HUES6 (cell line): ENCODE data around the gene MXRA7.
"Not testable (repeated sequence)": the region's sequence is repeated elsewhere in the genome, so short reads cannot be mapped to it uniquely, and the experiment has no call there.

ENCODE experiments used
- H3K27ac ChIP-seq: 2 replicates; pipeline ENCODE4 v1.7.0; 2013; ENCODE audit warnings: low read depth, mild to moderate bottlenecking, low read length, inconsistent platforms
- H3K27me3 ChIP-seq: 2 replicates; pipeline ENCODE4 v1.6.1; 2013; ENCODE audit warnings: low read length; ENCODE audit not compliant: control insufficient read depth, insufficient read depth
- H3K36me3 ChIP-seq: 2 replicates; pipeline ENCODE4 v1.6.1; 2013; ENCODE audit warnings: low read length; ENCODE audit not compliant: control insufficient read depth, insufficient read depth
- H3K4me1 ChIP-seq: 2 replicates; pipeline ENCODE4 v1.6.1; 2013; ENCODE audit warnings: low read length; ENCODE audit not compliant: control insufficient read depth, insufficient read depth
- H3K4me3 ChIP-seq: 2 replicates; pipeline ENCODE4 v1.5.1; 2013; ENCODE audit warnings: low read depth, low read length
- H3K9ac ChIP-seq: one replicate; pipeline ENCODE4 v1.6.1; 2013; ENCODE audit warnings: mild to moderate bottlenecking, low read length
- H3K9me3 ChIP-seq: 2 replicates; pipeline ENCODE4 v1.6.1; 2013; ENCODE audit warnings: low read depth, low read length; ENCODE audit not compliant: control insufficient read depth, insufficient read depth

MXRA7 gene

DNA sequence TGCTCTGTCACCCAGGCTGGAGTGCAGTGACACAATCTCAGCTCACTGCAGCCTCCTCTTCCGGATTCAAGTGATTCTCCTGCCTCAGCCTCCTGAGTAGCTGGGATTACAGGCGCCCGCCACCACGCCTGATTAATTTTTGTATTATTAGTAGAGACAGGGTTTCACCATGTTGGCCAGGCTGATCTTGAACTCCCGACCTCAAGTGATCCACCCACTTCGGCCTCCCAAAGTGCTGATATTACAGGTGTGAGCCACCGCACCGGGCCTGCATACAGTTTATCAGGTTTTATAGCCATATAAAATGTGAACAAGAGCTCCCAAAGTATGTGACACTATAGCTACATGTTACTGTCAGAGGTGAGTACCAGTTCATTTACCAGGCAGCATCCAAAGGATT lies 12.2 kb upstream of the MXRA7 start:
- H3K36me3 ChIP-seq: peaks cover 61% of the 10 kb centered on the region

DNA sequence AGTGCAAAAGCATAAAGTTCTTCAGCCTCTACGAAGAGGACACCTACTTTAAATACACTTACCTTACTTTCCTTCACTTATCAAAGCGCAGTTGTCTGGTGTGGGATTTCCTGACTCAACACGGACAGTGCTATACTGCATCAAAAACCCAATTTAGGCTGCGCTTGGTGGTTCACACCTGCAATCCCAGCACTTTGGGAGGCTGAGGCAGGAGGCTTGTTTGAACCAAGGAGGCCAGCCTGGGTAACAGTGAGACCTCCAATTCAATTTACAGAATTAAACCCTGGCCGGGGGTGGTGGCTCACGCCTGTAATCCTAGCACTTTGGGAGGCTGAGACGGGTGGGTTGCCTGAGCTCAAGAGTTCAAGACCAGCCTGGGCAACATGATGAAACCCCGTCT lies 11.5 kb upstream of the MXRA7 start:
- Histone ChIP-seq H3K9me3 (no peaks in the 10 kb centered on the region), H3K4me3 (no peak overlapping the region), H3K9ac (no peak overlapping the region), H3K27me3 (no peaks in the 10 kb centered on the region), H3K36me3 (peaks cover 65% of the 10 kb centered on the region), H3K27ac (no peak overlapping the region), H3K4me1 (peaks cover 4% of the 10 kb centered on the region)

More for the DNA sequence above, 12.2 kb upstream of the MXRA7 start:
- not testable (repeated sequence) for H3K27me3 ChIP-seq, H3K9me3 ChIP-seq, H3K9ac ChIP-seq, H3K27ac ChIP-seq, H3K4me3 ChIP-seq
- peaks cover 11% of the 10 kb centered on the region for H3K4me1 ChIP-seq

- H3K36me3 ChIP-seq: peaks cover 73% of the 10 kb centered on the region
Measured at GRCh38 chr17:76721463-76721862, 10.7 kb upstream of the MXRA7 start.

DNA sequence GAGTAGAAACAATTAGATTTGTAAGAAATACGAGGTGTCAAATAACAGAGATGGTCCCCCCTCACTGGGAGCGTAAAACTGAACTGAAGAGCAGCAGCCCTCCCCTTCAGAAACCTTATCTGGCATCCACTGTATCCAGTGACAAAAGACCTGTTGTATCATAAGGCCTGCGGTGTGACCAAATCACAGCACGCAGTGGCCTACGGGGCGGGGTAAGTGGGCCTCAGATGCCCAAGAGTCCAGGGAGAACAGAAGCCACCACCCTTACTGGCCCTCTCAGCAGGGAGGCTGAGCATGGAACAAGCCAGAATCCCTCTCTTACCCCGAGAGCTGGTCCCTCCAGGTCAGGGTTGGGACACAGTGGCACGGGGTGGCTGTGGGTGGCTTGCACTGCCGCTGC lies 10.2 kb upstream of the MXRA7 start:
- peaks cover 78% of the 10 kb centered on the region for H3K36me3 ChIP-seq
- H3K4me1 ChIP-seq: peaks cover 4% of the 10 kb centered on the region
- H3K9ac ChIP-seq: no peak overlapping the region

More at GRCh38 chr17:76721463-76721862, 10.7 kb upstream of the MXRA7 start:
- no peaks in the 10 kb centered on the region for H3K9me3 ChIP-seq
- peaks cover 4% of the 10 kb centered on the region for H3K4me1 ChIP-seq
- H3K27ac ChIP-seq: no peak overlapping the region
- H3K27me3 ChIP-seq: no peaks in the 10 kb centered on the region
- H3K9ac ChIP-seq: no peak overlapping the region
- H3K4me3 ChIP-seq: no peak overlapping the region

DNA sequence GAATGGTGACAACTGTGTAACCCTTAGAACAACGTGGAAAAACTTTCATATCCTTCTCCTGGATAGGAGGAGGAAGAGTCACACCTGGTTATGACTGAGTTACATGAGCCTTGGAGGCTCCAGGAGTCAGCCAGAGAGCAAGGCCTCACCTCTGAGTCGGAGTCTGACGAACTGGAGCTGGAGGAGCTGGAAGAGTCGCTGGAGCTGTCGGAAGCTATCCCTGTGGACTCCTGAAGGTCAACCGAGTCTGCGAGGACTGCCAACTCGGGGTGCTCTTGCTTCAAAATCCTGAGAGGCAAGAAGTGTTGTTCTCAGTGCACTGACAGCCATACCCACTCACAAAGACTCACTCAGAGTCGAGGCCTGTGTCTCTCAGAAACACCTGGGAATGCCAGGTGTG lies 9.4 kb upstream of the MXRA7 start:
- Histone ChIP-seq H3K9me3 (no peaks in the 10 kb centered on the region), H3K4me1 (no peaks in the 10 kb centered on the region), H3K4me3 (no peak overlapping the region), H3K27me3 (no peaks in the 10 kb centered on the region), H3K27ac (no peak overlapping the region), H3K36me3 (peaks cover 86% of the 10 kb centered on the region), H3K9ac (no peak overlapping the region)

More for the DNA sequence above, 10.2 kb upstream of the MXRA7 start:
- H3K27me3 ChIP-seq: no peaks in the 10 kb centered on the region
- H3K4me3 ChIP-seq: no peak overlapping the region
- H3K9me3 ChIP-seq: no peaks in the 10 kb centered on the region
- H3K27ac ChIP-seq: no peak overlapping the region

DNA sequence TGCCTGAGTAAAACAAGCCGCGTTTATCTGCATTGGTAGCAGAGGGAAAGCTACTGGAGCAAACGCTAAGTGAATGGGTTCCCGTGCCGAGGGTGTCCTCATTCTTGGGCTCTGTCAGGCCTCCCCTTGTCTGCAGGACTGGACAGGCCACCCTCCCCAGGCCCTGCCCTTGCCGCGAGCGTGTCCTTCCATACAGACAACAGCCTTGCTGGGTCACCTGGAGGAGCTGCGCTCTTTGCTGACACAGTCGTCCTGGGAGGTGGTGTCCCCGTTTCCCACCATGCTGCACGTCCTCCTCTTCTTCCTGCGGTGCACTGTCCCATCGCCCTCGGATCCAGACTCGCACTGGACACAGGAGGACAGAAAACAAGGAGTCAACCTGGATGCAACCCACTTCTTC lies 7.8 kb upstream of the MXRA7 start:
- Histone ChIP-seq H3K4me3 (no peak overlapping the region), H3K9me3 (no peaks in the 10 kb centered on the region), H3K36me3 (peaks cover 78% of the 10 kb centered on the region), H3K27me3 (no peaks in the 10 kb centered on the region), H3K27ac (no peak overlapping the region), H3K4me1 (no peaks in the 10 kb centered on the region), H3K9ac (no peak overlapping the region)

- H3K9ac ChIP-seq: no peak overlapping the region
- no peaks in the 10 kb centered on the region for H3K4me1 ChIP-seq
- H3K27me3 ChIP-seq: no peaks in the 10 kb centered on the region
- no peaks in the 10 kb centered on the region for H3K9me3 ChIP-seq
- no peak overlapping the region for H3K27ac ChIP-seq
- peaks cover 67% of the 10 kb centered on the region for H3K36me3 ChIP-seq
- H3K4me3 ChIP-seq: no peak overlapping the region
Measured at GRCh38 chr17:76716839-76717215, 6.1 kb upstream of the MXRA7 start.

DNA sequence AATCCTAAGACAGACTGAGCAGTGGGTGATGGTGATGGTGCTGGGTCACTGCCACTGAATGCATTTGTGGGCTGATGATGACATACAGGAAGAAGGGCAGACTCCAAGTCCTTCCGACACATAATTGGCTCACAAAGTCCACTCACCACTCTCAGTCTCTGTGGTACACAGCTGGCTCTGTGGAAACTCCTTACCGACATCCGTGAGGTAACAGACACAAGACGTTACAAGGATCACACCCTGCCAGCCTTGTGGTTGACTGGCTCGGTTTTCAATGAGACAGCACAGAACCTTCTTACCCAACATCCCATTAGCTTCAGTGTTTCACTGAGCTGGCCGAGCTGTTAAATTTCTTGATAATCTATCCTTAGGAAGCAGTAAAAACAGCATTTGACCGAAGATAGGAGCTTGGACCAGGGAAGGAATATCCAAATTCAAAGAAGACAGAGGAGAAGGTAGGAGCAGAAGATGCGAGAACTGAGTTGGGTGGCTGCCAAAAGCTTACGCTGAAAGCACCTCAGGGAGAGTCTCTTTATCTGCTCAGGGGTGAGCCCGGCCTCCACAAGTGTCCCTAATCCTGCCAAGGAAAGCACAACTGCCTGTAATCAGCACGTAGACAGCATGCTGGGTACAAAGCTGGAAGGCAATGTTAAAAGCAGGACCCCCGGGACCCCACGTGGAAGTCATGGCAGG lies 5.5 kb upstream of the MXRA7 start:
- Histone ChIP-seq H3K27me3 (no peaks in the 10 kb centered on the region), H3K27ac (no peak overlapping the region), H3K4me3 (no peak overlapping the region), H3K4me1 (peaks cover 3% of the 10 kb centered on the region), H3K9me3 (no peaks in the 10 kb centered on the region), H3K9ac (no peak overlapping the region), H3K36me3 (peaks cover 62% of the 10 kb centered on the region)

- Histone ChIP-seq H3K4me3 (no peak overlapping the region), H3K27me3 (no peaks in the 10 kb centered on the region), H3K9me3 (no peaks in the 10 kb centered on the region), H3K4me1 (peaks cover 6% of the 10 kb centered on the region), H3K9ac (no peak overlapping the region), H3K36me3 (peaks cover 54% of the 10 kb centered on the region), H3K27ac (no peak overlapping the region)
Measured at GRCh38 chr17:76715496-76715830, 4.7 kb upstream of the MXRA7 start.

- peaks cover 48% of the 10 kb centered on the region for H3K36me3 ChIP-seq
Measured at GRCh38 chr17:76714822-76715495, 4.2 kb upstream of the MXRA7 start.

DNA sequence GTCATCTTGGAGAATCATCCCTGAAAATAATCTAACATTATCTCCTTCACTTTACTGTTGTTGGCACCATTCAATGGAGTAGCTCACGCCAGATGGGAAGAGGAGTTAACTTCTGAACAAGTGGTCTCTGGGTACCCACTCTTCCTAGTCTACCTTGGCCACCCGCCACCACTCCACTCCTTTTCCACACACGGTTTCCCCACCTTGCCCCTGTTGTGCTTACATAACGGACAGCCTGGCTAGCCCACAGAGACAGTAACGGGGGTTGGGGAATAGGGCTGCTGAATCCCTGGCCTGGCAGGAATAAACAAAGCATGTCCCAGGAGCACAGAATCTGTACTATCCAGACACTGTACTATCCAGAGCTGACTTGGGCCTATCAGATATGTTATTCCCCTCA lies 3.6 kb upstream of the MXRA7 start:
- Histone ChIP-seq H3K4me3 (no peak overlapping the region), H3K4me1 (peaks cover 14% of the 10 kb centered on the region), H3K27ac (no peak overlapping the region), H3K27me3 (peaks cover 10% of the 10 kb centered on the region), H3K9ac (no peak overlapping the region), H3K9me3 (no peaks in the 10 kb centered on the region), H3K36me3 (peaks cover 44% of the 10 kb centered on the region)

More at GRCh38 chr17:76714822-76715495, 4.2 kb upstream of the MXRA7 start:
- H3K27ac ChIP-seq: no peak overlapping the region
- no peak overlapping the region for H3K4me3 ChIP-seq
- H3K27me3 ChIP-seq: peaks cover 4% of the 10 kb centered on the region
- H3K4me1 ChIP-seq: peaks cover 8% of the 10 kb centered on the region
- no peaks in the 10 kb centered on the region for H3K9me3 ChIP-seq
- no peak overlapping the region for H3K9ac ChIP-seq
